Measurements from ENCODE around the gene ATAD3B.
A peak's percentile ranks its signal among the peaks of the same experiment; 100 is the strongest.
"Not testable (repeated sequence)": the region's sequence is repeated elsewhere in the genome, so short reads cannot be mapped to it uniquely, and the experiment has no call there.

ATAD3B gene

GRCh38 chr1:1434131-1434823 lies 37.3 kb upstream of the ATAD3B start:
- no peak for DNase-seq

GRCh38 chr1:1434824-1435105 lies 36.8 kb upstream of the ATAD3B start:
- no peak for DNase-seq

- DNase-seq, result peak; percentile 43
These were observed 36.3 kb upstream of the ATAD3B start, which contains the start of gene VWA1 for GRCh38 chr1:1435106-1435903. VWA1 (plus strand) TSS chr1:1435690; CDS start chr1:1435749, 59 bp downstream.

GRCh38 chr1:1435911-1436629 lies 35.5 kb upstream of the ATAD3B start:
- DNase-seq, result no peak

- DNase-seq, result no peak
These were observed 34.9 kb upstream of the ATAD3B start for GRCh38 chr1:1436630-1437032.

- DNase-seq, result no peak
These were observed 34.3 kb upstream of the ATAD3B start for GRCh38 chr1:1437033-1437903.

GRCh38 chr1:1437904-1438376 lies 33.6 kb upstream of the ATAD3B start:
- no peak for DNase-seq

GRCh38 chr1:1438531-1439381 lies 32.8 kb upstream of the ATAD3B start:
- DNase-seq, result no peak

GRCh38 chr1:1439546-1440261 lies 31.9 kb upstream of the ATAD3B start:
- DNase-seq, result no peak

- DNase-seq, result no peak
These were observed 31.1 kb upstream of the ATAD3B start for GRCh38 chr1:1440262-1441001.

- DNase-seq, result peak; percentile 45
These were observed 30.3 kb upstream of the ATAD3B start for GRCh38 chr1:1441002-1441888.

GRCh38 chr1:1442069-1442770 lies 29.3 kb upstream of the ATAD3B start:
- no peak for DNase-seq

- not testable (repeated sequence) for DNase-seq
These were observed 24.9 kb upstream of the ATAD3B start for GRCh38 chr1:1446631-1447030.

GRCh38 chr1:1449099-1449739 lies 22.3 kb upstream of the ATAD3B start, which contains the start of gene ATAD3C:
ATAD3C (plus strand) TSS chr1:1449689; CDS start chr1:1450684, 995 bp downstream.
- no peak for DNase-seq

- DNase-seq, result not testable (repeated sequence)
These were observed 20.9 kb upstream of the ATAD3B start for GRCh38 chr1:1450616-1451015.

GRCh38 chr1:1451696-1452364 lies 19.7 kb upstream of the ATAD3B start:
- DNase-seq, result no peak

GRCh38 chr1:1452365-1452739 lies 19.2 kb upstream of the ATAD3B start:
- not testable (repeated sequence) for DNase-seq

Measured in hematopoietic multipotent progenitor cell treated with erythropoietin and hydrocortisone succinate and interleukin-3 and kit ligand, for 8 days (in vitro differentiated cells).